ENCODE measurements around the gene CREB5.

The CREB5 gene

GRCh38 chr7:28481091-28481926 is 69.0 kb downstream of the CREB5 start:
- DNase-seq: no peak

- no peak for DNase-seq
Measured at GRCh38 chr7:28483112-28483511, 70.8 kb downstream of the CREB5 start.

GRCh38 chr7:28483908-28484605 is 71.7 kb downstream of the CREB5 start:
- no peak for DNase-seq

GRCh38 chr7:28484606-28484935 is 72.3 kb downstream of the CREB5 start:
- DNase-seq: no peak

- no peak for DNase-seq
Measured at GRCh38 chr7:28487487-28487886, 75.2 kb downstream of the CREB5 start.

DNA sequence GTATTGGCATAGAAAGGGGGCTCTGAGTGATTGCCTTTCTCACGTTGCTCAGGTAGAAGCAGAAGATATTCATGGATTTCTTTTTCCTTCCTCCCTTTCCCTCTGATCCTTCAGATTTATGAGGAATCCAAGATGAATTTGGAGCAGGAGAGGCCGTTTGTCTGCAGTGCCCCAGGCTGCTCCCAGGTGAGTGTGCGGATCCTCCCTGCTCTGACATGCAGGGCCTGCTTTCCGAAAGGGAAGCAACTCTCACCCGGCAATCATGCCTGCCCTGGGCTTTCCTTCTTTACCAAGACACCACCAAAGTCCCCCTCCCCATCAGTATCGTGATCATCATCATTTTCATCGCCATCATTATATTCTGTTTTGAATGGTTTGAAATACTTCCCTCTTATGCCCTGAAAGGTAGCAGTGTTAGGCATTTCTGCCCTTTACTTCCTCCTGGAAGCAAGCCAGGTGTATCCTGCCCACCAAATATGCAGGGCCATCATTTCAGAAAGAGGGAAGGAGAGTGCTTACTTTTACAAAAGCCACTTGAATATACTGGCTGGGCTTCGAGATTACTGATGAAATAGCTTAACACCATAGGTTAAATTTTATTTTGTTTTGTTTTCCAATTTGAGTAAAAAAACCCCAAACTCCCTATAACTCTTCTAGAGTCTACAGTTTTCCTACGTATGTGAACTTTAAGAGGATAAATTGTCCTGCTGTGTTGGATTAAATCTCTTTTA is 75.9 kb downstream of the CREB5 start:
- DNase-seq: no peak

GRCh38 chr7:28490831-28491230 is 78.5 kb downstream of the CREB5 start:
- no peak for DNase-seq

- DNase-seq: no peak
Measured at GRCh38 chr7:28493477-28493876, 81.2 kb downstream of the CREB5 start.

DNA sequence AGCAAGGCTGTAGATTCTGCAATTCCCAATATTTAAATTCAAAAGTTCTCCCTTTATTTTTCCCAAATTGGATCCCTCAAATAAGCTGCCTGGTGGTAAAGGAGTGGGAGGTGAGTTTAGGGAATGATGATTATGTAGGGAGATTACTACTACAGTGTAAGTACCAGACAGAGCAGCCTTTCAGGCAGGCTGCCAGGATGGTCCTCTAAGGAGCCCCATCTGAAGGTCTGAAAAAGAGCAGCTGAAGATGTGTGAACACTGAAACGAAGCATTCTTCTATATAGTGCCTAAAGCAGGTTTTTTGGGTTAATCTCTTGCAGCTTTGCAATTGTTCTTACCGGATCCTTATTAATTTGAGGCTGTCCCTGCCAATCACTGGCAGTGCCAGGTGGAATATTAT is 84.7 kb downstream of the CREB5 start:
- DNase-seq: no peak

GRCh38 chr7:28498636-28499035 is 86.3 kb downstream of the CREB5 start:
- no peak for DNase-seq

- no peak for DNase-seq
Measured at GRCh38 chr7:28500138-28500537, 87.8 kb downstream of the CREB5 start.

DNA sequence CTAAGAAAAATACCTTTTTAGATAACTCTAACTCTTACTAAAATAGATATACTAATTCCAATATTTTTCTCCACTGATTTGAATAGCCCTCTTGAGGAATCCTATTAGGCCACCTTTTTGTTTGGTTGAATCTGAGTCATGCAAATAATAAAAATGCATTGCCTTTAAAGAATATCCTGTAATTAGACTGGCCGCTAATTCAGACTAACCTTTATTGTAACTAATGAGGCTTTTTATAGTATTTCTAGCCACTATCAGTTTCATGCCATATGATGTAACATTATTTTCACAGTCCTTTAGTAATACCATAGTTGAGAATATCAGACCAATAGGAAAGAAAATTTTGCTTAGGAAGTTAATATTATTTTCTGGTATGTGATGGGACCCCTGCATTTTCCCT is 90.1 kb downstream of the CREB5 start:
- no peak for DNase-seq

DNA sequence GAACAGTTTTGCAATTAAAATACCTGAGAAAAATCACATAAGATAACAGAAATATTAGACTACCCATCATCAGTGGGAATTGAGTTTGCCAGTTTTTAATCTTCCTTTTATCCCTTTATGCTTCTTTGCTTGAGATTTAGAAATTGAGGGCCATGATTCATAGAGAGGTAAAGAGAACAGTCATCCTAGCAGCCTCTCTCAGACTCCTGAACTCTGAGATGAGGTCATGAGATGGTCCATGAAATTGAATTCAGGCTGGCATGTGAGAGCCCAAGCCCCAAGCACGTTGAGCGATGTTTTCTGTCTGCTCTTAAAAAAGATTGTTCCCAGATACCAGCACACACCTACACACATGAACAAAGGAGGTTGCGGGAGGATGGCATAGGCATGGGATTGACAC is 91.1 kb downstream of the CREB5 start:
- no peak for DNase-seq

DNA sequence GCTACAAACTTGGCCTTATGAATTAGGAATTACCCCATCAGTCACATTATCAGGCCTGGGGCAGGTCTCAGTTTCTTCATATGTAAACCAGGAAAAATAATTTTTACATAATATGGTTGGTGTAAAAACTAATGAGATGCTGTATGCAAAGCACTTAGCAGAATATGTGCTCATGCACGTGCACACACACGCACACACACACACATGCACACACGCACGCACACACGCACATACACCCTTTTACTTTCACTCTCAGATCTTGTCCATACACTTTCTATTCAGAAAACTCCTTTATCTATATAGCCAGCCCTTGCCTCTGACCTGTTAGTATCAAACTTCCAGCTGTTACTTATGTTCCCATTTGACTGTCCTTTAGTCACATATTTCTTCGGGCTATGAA is 92.7 kb downstream of the CREB5 start:
- no peak for DNase-seq

DNA sequence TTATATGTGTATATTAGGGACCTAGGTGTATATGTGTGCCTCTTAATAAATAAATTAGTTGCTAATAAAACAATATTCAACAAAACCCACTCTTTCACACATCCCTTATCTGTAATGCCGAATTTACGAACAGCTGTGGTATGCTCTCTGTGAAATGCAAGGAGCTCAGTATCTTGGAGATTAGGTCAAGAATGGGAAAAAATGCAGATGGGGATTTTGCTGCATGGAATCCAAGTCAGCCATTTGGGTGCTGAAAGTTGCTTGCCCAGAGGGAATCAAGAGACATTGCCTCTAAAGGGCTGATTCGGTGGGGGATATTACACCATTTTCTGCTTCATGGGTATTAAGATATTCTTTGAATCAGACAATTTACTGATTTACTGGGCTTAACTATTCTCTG is 93.5 kb downstream of the CREB5 start:
- no peak for DNase-seq

GRCh38 chr7:28507525-28508282 is 95.4 kb downstream of the CREB5 start:
- DNase-seq: no peak

- no peak for DNase-seq
Measured at GRCh38 chr7:28509251-28510025, 97.1 kb downstream of the CREB5 start.

DNA sequence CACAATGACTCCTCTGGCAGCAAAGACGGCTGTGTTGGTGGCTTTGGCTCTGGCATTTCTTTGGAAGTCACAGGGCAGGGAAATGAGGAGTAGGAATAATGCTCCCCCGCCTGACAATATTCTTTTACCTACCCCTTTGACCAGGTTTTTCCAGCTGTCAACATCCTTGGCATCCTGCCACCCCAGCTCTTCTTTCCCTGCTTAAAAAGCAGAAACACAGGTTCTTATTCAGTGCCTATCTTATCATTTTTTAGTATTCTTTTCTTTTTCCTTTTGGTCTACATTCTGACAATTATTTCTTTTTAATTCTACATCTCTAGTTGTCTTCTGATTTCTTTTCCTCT is 97.7 kb downstream of the CREB5 start:
- DNase-seq: no peak

- DNase-seq: no peak
Measured at GRCh38 chr7:28512668-28513440, 100.5 kb downstream of the CREB5 start.

DNA sequence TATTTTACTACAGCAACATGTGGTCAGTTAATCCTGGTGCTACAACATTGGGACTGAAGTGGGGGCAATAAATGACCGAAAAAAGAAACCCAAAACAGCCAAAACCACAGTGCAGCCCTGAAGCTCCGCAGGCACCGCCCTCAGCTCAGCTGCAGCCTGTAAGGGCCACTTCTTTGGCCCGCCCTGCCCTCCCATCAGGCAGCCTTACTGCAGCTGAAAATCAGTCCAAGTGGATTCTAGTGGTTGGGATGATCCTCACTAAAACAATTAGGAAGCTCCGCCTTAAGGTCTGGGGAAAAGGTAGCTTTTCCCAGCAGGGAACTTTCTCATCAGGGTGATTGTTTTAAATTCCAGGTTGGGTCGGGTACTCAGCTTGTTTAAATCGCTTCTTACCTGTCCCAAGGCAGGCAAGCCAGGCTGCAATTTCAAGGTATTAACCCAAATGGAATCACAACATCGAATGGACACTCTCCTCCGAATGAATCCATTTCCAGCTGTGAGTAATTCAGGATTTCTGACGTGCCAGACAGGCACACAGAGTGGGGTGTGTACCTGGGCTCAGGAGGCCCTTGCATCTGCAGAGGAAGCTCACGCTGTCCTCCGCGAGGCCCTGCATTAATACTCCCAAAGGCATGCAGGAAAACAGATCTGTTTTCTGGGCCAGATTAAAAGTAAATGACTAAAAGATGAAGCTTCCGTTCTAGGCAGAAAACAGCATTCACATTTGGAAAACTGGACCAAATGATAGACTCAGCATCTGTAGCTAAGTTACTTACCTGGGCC is 104.3 kb downstream of the CREB5 start:
- no peak for DNase-seq

GRCh38 chr7:28517206-28517605 is 104.9 kb downstream of the CREB5 start:
- DNase-seq: no peak
